WTC11 (cell line): ENCODE measurements around the gene ZACN.
"Not testable (repeated sequence)": the region's sequence is repeated elsewhere in the genome, so short reads cannot be mapped to it uniquely, and the experiment has no call there.

Experiments
- ATF1 ChIP-seq: sonication (generic); formaldehyde crosslinking; IDR thresholded peaks from 2 replicates; pipeline ENCODE4 v1.8.1; 2023; ENCODE audit warnings: mild to moderate bottlenecking, moderate library complexity, missing genetic modification reagents
- ESRRA ChIP-seq: sonication (generic); formaldehyde crosslinking; IDR thresholded peaks from 2 replicates; pipeline ENCODE4 v1.8.1; 2022; ENCODE audit warnings: mild to moderate bottlenecking, missing genetic modification reagents, borderline replicate concordance
- ETV6 ChIP-seq: sonication (generic); formaldehyde crosslinking; IDR thresholded peaks from 2 replicates; pipeline ENCODE4 v1.8.1; 2022; ENCODE audit warnings: mild to moderate bottlenecking, missing genetic modification reagents
- NFYB ChIP-seq: sonication (generic); formaldehyde crosslinking; conservative IDR thresholded peaks from 2 replicates; pipeline ENCODE4 v1.8.0; 2022; ENCODE audit warnings: low read depth, missing genetic modification reagents
- NR1H2 ChIP-seq: sonication (generic); formaldehyde crosslinking; IDR thresholded peaks from 2 replicates; pipeline ENCODE4 v1.9.0; 2021; ENCODE audit warnings: mild to moderate bottlenecking, moderate library complexity, missing genetic modification reagents
- NR2C2 ChIP-seq: sonication (generic); formaldehyde crosslinking; IDR thresholded peaks from 2 replicates; pipeline ENCODE4 v1.8.0; 2022; ENCODE audit warnings: mild to moderate bottlenecking, missing genetic modification reagents
- SP1 ChIP-seq: sonication (generic); formaldehyde crosslinking; conservative IDR thresholded peaks from 2 replicates; pipeline ENCODE4 v1.8.1; 2022; ENCODE audit warnings: missing genetic modification reagents
- TF ChIP-seq, protein P1 (sequence below): fragments of 200-600 bp; IDR thresholded peaks from 2 replicates; pipeline ENCODE4 v1.8.0; 2022; ENCODE audit warnings: antibody characterized with exemption
- TF ChIP-seq, protein P2 (sequence below): fragments of 250-450 bp; sonication (Bioruptor Pico); IDR thresholded peaks from 2 replicates; pipeline ENCODE4 v1.9.0; 2021; ENCODE audit warnings: mild to moderate bottlenecking, borderline replicate concordance
- TF ChIP-seq, protein P3 (sequence below): sonication (generic); formaldehyde crosslinking; IDR thresholded peaks from 2 replicates; pipeline ENCODE4 v1.8.1; 2022; ENCODE audit warnings: low read depth, missing genetic modification reagents, borderline replicate concordance
- TF ChIP-seq, protein P4 (sequence below): sonication (generic); formaldehyde crosslinking; IDR thresholded peaks from 2 replicates; pipeline ENCODE4 v1.8.1; 2023; ENCODE audit warnings: mild to moderate bottlenecking, missing genetic modification reagents, moderate library complexity
- TF ChIP-seq, protein P5 (sequence below): sonication (generic); formaldehyde crosslinking; IDR thresholded peaks from 2 replicates; pipeline ENCODE4 v1.8.0; 2022; ENCODE audit warnings: mild to moderate bottlenecking, missing genetic modification reagents

DNA sequence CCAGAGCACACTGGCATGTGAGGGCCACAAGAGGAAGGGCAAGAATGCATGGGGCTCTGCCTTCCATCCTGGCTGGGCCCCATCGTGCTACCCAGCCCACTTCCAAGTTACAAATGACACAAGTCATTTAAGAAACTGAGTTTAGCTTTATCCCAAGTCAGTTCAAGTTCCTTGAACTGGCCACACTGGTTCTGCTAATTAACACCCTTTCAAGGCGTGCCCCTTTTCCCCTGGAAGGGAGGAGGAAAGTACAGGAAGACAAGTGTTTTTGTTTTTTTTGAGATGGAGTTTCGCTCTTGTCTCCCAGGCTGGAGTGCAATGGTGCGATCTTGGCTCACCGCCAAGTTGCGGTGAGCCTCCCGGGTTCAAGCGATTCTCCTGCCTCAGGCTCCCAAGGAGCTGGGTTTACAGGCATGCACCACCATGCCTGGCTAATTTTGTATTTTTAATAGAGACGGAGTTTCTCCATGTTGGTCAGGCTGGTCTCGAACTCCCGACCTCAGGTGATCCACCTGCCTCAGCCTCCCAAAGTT lies 34.4 kb upstream of the ZACN start:
- not testable (repeated sequence) for TF ChIP-seq NFYB; ETV6 (CRISPR knock-in tag); NR2C2 (CRISPR knock-in tag); SP1 (CRISPR knock-in tag); ATF1; NR1H2 (CRISPR knock-in tag); ESRRA (CRISPR knock-in tag)
- TF ChIP-seq, protein P1, sequence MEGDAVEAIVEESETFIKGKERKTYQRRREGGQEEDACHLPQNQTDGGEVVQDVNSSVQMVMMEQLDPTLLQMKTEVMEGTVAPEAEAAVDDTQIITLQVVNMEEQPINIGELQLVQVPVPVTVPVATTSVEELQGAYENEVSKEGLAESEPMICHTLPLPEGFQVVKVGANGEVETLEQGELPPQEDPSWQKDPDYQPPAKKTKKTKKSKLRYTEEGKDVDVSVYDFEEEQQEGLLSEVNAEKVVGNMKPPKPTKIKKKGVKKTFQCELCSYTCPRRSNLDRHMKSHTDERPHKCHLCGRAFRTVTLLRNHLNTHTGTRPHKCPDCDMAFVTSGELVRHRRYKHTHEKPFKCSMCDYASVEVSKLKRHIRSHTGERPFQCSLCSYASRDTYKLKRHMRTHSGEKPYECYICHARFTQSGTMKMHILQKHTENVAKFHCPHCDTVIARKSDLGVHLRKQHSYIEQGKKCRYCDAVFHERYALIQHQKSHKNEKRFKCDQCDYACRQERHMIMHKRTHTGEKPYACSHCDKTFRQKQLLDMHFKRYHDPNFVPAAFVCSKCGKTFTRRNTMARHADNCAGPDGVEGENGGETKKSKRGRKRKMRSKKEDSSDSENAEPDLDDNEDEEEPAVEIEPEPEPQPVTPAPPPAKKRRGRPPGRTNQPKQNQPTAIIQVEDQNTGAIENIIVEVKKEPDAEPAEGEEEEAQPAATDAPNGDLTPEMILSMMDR = not testable (repeated sequence)
- TF ChIP-seq, protein P2, sequence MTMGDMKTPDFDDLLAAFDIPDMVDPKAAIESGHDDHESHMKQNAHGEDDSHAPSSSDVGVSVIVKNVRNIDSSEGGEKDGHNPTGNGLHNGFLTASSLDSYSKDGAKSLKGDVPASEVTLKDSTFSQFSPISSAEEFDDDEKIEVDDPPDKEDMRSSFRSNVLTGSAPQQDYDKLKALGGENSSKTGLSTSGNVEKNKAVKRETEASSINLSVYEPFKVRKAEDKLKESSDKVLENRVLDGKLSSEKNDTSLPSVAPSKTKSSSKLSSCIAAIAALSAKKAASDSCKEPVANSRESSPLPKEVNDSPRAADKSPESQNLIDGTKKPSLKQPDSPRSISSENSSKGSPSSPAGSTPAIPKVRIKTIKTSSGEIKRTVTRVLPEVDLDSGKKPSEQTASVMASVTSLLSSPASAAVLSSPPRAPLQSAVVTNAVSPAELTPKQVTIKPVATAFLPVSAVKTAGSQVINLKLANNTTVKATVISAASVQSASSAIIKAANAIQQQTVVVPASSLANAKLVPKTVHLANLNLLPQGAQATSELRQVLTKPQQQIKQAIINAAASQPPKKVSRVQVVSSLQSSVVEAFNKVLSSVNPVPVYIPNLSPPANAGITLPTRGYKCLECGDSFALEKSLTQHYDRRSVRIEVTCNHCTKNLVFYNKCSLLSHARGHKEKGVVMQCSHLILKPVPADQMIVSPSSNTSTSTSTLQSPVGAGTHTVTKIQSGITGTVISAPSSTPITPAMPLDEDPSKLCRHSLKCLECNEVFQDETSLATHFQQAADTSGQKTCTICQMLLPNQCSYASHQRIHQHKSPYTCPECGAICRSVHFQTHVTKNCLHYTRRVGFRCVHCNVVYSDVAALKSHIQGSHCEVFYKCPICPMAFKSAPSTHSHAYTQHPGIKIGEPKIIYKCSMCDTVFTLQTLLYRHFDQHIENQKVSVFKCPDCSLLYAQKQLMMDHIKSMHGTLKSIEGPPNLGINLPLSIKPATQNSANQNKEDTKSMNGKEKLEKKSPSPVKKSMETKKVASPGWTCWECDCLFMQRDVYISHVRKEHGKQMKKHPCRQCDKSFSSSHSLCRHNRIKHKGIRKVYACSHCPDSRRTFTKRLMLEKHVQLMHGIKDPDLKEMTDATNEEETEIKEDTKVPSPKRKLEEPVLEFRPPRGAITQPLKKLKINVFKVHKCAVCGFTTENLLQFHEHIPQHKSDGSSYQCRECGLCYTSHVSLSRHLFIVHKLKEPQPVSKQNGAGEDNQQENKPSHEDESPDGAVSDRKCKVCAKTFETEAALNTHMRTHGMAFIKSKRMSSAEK = not testable (repeated sequence)
- TF ChIP-seq, protein P3, sequence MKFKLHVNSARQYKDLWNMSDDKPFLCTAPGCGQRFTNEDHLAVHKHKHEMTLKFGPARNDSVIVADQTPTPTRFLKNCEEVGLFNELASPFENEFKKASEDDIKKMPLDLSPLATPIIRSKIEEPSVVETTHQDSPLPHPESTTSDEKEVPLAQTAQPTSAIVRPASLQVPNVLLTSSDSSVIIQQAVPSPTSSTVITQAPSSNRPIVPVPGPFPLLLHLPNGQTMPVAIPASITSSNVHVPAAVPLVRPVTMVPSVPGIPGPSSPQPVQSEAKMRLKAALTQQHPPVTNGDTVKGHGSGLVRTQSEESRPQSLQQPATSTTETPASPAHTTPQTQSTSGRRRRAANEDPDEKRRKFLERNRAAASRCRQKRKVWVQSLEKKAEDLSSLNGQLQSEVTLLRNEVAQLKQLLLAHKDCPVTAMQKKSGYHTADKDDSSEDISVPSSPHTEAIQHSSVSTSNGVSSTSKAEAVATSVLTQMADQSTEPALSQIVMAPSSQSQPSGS (CRISPR knock-in tag) = not testable (repeated sequence)
- TF ChIP-seq, protein P4, sequence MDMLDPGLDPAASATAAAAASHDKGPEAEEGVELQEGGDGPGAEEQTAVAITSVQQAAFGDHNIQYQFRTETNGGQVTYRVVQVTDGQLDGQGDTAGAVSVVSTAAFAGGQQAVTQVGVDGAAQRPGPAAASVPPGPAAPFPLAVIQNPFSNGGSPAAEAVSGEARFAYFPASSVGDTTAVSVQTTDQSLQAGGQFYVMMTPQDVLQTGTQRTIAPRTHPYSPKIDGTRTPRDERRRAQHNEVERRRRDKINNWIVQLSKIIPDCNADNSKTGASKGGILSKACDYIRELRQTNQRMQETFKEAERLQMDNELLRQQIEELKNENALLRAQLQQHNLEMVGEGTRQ = not testable (repeated sequence)
- TF ChIP-seq, protein P5, sequence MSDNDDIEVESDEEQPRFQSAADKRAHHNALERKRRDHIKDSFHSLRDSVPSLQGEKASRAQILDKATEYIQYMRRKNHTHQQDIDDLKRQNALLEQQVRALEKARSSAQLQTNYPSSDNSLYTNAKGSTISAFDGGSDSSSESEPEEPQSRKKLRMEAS = not testable (repeated sequence)
